GM21619 (cell line): Measurements from ENCODE around the gene INSYN2B.

Source experiments
- ATAC-seq: cut with Tn5 transposase; IDR thresholded peaks from one replicate; pipeline ENCODE4 v1.9.1; 2021; ENCODE audit not compliant: unreplicated experiment

The INSYN2B gene

DNA sequence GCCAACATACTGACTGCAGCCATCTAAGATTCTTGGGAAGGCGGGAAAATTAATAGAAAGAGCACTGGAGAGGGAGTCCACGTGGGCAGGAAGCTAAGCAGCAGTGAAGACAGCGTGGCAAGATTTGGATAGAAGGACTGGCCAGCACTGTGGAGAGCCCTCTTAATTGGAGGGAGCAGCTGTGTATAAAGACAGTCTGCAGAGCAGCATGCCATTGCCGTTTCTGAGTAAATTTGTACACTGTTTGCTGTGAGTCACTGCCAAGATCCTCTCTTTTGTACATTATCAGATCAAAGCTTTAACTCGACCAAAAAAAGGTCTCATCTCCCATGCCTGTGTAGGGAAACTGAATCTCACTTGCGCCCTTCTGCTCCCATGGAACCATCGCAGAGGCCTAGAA is 45.3 kb downstream of the INSYN2B start:
- no peak for ATAC-seq

- ATAC-seq: no peak
Measured at GRCh38 chr5:169933616-169934015, 46.7 kb downstream of the INSYN2B start.

- ATAC-seq: no peak
Measured at GRCh38 chr5:169933127-169933526, 47.2 kb downstream of the INSYN2B start.

- ATAC-seq: peak; percentile 48
Measured at GRCh38 chr5:169923988-169924387, 56.3 kb downstream of the INSYN2B start.

DNA sequence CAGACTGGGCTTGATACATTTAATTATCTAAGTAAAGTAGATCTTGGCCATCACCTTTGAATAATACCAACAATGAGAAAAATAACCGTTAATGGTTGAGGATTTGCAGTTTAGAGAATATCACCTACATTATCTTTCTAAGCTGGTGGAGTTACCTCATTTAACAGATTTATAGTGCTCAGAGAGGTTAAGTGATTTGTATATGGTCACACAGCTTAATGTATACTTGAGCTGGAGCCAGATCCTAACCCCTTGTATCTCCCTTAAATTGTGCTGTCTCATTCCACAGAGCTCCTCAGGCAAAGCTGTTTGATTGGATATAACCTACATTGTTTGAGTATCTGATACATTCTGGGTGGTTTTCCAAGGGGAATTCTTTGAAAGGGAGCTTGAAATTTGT is 57.8 kb downstream of the INSYN2B start:
- ATAC-seq: no peak

- no peak for ATAC-seq
Measured at GRCh38 chr5:169921949-169922348, 58.3 kb downstream of the INSYN2B start.

DNA sequence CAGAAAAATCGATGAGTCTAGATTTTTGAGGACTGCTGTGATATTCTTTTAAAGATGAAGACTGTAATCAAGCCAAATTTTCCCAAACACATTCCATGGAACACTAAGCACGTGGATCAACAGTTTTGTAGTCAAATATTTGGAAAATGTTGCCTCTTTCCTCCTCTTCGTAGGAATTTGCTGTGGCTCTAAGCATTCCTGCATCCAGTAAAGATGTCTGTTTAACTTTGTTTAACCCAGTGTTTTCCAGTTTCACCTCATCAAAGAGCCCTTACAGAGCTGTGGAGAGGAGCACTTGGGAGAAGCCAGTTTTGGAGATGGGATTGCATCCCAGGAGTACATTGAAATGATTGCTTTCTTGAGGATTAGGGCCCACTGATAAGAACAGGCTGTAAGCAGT is 58.9 kb downstream of the INSYN2B start:
- no peak for ATAC-seq

GRCh38 chr5:169920474-169920873 is 59.8 kb downstream of the INSYN2B start:
- no peak for ATAC-seq

GRCh38 chr5:169918228-169918627 is 62.1 kb downstream of the INSYN2B start:
- no peak for ATAC-seq

- ATAC-seq: no peak
Measured at GRCh38 chr5:169917500-169917899, 62.8 kb downstream of the INSYN2B start.

DNA sequence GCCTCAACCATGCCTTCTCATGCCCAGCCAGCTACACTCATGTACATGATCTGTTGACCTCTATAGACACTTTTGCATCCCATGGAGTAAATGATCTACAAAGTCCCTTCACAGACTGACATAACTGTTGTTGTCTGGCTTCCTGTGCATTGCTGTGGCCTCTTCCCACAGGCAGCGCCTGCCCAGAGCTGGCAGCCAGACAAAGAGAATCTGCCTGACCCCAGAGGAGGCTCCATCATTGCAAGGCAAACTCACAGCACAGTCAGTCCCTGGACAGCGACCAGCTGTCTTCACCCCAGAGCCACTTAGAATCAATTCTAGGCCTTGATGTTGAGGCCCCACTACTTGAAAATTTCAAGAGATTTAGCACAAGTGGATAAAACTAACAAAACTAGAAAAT is 65.5 kb downstream of the INSYN2B start:
- ATAC-seq: peak; percentile 67

DNA sequence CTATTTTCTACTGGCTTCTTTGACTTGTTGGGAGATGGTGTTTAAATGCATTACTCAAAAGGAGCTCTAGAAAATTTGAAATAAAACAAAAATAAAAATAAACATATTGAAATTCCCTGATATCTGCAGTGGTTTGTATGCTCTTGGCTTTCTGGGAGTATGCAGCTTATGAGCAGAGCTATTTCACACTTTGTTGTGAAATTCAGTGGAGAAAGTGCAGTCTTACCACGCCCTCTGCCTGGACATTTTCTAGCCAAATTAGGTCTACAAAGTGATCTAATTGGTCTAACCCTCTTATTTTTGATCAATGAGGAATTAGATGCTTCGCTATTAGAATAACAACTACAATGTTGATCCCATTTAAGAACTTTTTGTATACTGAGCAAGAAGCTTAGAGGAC is 66.8 kb downstream of the INSYN2B start:
- ATAC-seq: no peak

GRCh38 chr5:169911448-169912212 is 68.7 kb downstream of the INSYN2B start:
- ATAC-seq: no peak

DNA sequence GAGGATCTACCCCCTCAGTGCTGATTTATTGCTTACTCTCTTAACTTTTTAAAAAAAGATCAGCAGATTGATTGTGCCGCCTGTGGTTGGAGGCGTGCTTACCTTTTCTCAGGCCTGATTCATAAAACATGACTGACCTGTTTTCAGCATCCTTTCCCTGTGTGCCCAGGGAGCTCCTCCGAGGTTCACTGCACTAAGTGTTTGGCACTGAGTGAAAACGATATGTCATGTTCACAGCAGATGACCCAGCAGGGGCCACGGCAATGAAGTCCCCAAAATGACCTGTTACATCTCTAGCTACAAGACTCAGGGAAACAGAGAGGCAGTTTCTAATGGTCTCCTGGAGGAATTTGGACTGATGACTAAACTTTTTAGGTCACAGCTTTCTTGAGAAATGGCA is 69.9 kb downstream of the INSYN2B start:
- ATAC-seq: no peak

- no peak for ATAC-seq
Measured at GRCh38 chr5:169909945-169910344, 70.3 kb downstream of the INSYN2B start.

- ATAC-seq: no peak
Measured at GRCh38 chr5:169908864-169909263, 71.4 kb downstream of the INSYN2B start.

DNA sequence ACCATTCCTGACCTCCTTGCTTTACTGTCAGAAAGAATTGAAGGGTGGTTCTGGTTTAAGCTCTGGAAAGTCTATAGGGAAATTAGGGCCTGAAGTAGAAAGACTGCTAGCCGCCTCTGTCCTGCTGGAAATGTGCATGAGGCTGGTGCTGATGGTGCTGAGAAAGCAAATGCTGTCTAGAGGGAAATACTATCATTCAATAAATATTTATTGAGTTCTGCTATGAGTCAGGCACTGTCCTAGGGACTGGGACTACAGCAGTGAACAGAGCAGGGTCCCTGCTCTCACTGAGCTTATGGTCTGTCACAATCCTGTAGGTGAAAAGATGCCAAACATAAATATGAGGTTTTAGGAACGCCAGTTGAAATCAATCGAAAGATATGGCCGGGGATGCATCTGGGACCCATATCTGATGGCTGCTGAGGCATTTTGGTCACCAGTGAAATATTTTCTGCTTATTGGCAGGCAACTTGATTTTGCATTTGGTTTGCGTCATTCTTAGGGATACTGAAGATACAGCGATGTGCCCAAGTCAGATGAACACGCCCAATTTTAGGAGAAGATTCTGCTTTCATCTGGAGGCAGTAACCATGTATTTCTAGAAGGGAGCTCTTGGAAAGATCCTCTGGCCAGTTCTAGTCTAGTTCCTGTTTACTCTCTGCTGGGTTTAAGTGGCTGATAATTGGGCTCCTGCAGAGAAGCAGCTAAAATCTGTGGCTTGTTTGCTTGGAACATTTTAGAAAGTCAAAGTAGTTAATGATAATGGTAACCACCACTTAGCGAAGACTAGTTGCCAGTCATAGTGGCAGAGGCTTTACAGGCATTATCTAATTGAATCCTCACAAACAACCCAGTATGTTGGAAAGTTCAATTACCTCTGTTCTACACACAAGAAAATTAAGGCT is 73.3 kb downstream of the INSYN2B start:
- ATAC-seq: no peak

DNA sequence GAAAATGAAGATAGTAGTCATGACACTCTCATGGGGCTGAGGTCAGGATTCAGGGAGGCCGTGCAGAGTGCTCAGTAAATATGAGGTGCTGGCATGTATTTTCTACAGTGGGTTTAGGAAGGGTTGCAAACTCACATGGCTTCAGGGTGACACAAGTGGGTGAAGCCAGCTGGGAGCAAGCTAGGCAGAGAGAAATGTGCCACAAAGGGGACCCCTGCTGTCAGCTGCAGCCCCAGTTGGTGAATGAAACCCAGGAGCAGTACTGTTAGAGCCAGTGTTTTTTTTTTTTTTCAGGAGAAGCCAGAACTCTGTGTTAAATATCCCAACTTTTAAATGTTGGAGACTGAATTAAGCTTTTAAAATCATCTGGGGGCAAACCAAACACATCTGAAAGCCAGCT is 75.3 kb downstream of the INSYN2B start:
- ATAC-seq: no peak

DNA sequence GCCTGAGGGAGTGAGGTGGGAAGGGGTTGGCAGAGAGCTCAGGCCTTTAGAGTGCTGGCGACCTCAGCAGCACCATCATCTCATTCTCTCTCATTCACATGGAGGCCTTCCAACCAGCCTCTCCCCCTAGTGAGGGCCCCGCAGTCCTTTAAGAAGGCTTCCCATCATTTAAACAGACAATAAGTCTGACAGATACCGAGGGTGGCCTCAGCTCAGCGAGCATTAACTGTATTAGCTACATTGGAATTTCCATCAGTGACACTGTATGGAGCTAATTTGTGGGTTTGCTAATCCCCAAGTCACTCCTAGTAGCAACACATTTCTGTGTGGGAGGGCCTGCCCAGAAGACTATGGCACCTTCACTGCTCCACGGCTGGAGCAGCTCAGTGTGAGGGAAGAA is 75.8 kb downstream of the INSYN2B start:
- no peak for ATAC-seq

DNA sequence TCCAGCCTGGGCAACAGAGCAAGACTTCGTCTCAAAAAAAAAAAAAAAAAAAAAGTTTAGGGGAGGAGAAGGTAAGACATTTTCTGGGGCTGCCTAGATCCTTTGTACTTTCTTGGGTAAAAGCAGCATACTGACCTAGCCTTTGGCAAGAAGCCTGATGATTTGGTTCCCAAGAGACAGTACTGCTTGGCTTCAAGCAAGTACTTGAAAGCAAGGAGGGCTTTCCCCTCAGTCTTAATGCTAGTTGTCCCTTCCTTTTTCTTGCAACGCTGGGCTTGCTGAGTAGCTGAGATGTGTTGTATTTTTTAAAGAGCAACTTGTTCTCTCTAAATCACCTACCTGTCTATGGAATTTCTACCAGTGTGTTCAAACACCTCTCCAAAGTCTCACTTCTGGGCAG is 76.2 kb downstream of the INSYN2B start:
- ATAC-seq: no peak

- no peak for ATAC-seq
Measured at GRCh38 chr5:169901896-169902295, 78.4 kb downstream of the INSYN2B start.

- ATAC-seq: no peak
Measured at GRCh38 chr5:169897481-169897880, 82.8 kb downstream of the INSYN2B start.
